Stimulated activated CD8-positive, alpha-beta memory T cell treated with anti-CD3 and anti-CD28 coated beads, Interleukin-12 subunit alpha, Interleukin-12 subunit beta, amount 100 ng/mL, for 4 hours (primary cell): ENCODE measurements around the gene WBP4.
A peak's percentile ranks its signal among the peaks of the same experiment; 100 is the strongest.

Source experiments
- DNase-seq: peaks from one replicate; pipeline ENCODE4 v3.0.0-alpha.2; 2020; ENCODE audit warnings: low read depth

WBP4 gene

DNA sequence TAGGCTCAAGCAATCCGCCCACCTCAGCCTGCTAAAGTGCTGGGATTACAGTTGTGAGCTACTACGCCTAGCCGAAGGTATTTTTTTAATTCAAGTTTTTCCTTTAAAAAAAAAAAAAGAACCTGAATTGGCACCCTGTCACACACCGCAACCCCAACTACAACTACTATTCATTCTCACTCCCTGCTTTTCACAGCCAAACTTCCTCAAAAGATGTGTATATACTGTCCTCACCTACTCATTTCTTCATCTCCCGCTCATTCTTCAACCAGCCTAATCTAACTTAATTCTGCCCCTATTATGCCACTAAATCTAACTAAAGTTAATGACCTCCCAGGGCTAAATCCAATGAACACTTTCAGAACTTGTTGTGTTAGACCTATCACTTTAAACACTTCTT, 12.7 kb upstream of the WBP4 start:
- DNase-seq, result no peak

DNA sequence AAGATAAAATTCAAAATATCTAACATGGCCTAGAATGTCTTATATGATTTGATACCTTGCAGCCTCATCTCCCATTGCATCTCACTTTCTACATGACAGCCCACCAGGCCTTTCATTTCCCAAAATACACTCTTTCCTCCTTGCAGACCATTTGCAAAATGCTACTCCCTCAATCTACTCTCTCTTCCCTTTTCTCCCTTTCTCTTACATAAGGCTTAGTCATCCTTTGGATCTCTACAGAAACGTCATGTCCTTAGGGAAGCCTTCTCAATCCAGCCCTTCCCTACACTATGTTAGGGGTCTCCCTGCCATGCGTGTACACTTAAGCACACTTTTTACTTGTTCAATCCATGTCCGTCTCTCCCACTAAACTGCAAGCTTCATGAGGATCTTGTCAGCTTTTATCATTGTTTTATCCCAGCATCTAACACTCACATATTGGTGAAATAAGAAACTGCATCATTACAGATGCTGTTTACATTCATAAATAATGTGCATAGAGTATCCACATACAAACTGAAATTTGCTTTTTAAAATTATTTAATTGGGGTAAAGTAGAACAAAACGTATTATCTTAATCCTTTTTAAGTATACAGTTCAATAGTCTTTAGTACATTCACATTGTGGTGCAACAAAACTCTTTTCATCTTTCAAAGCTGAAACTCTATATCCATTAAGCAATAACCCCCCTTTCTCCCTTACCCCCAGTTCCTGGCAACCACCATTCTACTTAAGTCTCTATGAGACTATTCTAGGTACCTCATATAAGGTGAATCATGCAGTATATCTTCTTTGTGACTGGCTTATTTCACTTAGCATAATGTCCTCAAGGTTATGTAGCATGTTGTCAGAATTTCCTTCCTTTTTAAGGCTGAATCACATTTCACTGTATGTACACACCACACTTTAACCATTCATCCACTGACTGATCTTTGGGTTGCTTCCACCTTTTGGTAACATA, 11.5 kb upstream of the WBP4 start:
- no peak for DNase-seq

DNA sequence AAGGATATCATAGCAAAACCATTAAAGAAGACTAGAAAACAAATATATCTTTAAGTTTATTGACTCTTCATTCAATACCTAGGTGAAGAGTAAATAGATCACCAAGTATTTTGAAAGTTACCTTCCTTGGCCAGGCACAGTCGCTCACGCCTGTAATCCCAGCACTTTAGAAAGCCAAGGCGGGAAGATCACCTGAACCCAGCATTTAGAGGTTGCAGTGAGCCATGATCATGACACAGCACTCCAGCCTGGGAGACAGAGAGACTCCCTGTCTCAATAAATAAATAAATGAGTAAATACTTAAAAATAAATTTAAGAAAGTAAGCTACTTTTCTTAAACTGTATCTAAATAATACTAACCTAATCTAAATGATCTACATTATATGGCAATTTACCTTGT, 8.9 kb upstream of the WBP4 start:
- DNase-seq, result no peak

DNA sequence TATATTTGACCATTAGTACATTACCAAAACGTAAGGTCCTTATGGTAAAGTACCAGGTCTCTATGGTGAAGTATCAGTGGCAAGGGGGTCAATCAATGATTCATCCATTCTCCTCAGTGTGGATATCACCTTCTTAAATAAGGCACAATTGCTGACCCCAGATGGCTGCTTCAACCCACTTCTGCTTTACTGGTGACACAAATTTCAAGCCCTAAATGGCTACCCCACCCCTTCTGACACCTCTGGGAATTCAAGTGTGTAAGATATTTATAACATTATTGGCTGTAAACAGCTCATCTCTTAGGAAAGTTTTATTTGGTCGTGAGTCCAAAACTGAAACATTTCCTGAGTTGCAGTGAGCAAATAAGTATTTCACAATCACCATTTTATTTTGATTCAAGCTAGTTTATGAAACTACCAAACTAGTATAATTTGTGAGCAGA, 7.9 kb upstream of the WBP4 start:
- no peak for DNase-seq

- no peak for DNase-seq
Observed at GRCh38 chr13:41054212-41054877, 7.0 kb upstream of the WBP4 start.

DNA sequence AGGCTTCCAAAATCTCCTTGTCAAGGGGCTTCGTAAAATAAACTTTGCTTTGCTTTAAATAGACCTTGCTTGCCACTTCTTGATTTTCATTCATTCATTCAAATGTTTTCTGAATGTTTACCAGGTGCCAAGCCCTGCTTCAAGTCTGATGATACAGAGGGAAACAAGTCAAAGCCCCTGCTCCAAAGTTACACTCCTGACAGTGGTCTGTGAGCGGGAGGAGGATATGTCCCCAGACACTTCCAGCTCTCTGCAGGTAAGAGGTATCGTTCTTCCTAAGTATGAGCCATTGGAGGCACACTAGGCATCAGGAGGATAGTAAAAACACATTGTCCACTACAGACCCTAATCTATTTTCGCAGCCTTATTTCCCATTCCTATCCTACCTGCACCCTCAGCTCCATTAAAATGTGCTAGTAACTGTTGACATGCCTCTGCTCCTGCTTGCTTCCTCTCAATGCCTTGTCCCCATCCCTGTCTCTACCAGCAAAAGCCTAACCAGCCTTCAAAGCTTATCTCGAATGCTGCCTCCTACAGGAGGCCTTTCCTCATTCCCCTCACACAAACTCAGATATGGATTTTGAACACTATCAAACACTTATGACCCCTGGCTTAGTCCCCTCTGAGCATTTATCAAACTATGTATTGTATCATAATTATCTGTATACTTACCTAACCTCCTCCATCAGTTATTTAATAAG, 6.2 kb upstream of the WBP4 start:
- no peak for DNase-seq

- DNase-seq, result no peak
Observed at GRCh38 chr13:41056194-41056593, 5.1 kb upstream of the WBP4 start.

DNA sequence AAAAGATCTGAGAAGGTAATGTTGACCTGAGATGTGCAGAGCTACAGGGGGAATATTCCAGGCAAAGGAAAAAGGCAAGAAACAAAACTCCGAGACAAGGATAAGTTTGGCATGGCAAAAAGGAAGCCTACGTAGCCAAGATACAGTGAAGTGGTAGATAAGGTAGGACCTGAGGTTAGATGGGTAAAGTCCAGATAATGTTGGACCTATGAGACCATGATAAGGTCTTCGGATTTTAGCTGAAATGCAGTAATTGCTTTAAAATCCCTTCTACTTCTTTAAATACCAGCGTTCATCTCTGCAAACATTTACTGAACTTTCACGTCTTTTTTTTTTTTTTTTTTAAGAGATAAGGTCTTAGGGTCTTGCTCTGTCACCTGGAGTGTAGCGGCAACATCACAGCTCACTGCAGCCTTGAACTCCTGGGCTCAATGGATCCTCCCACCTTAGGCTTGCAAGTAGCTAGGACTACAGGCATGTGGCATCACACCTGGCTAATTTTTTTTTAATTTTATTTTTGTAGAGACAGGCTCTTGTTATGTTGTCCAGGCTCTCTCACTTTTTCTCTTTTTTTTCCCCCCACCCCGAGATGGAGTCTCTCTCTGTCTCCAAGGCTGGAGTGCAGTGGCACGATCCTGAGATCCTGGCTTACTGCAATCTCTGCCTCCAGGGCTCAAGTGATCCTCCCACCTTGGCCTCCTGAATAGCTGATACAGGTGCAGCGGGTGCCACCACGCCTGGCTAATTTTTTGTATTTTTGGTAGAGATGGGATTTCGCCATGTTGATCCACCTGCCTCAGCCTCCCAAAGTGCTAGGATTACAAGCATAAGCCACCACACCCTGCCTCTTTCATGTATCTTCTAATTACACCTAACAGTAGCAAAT, 4.2 kb upstream of the WBP4 start:
- DNase-seq, result no peak

DNA sequence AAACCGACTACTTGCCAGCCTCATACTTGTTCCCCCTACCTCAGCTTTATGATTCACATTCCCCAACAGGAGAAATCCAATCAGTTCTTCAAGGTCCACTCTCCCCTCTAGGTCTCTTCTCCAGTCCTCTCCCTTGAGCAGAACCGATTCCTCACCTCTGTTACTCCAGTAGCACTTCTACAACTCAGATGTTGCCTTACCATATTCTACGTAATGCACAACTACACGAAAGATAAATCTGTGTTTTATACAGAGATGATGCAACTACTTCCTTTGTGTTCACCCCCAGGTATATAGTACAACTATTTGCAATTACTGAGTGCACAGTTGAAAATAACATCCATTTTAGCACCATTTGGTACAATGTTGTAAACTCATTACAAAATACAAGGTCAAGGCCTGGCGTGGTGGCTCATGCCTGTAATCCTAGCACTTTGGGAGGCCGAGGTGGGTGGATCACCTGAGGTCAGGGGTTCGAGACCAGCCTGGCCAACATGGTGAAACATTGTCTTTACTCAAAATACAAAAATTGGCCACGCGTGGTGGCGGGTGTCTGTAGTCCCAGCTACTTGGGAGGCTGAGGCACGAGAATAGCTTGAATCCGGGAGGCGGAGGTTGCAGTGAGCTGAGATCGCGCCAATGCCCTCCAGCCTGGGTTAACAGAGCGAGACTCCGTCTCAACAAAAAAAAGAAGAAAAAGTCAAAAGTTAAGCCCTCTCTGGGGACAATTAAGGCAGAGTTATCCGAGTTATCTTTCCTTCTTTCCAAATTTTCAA, 2.8 kb upstream of the WBP4 start:
- DNase-seq, result no peak

- no peak for DNase-seq
Observed at GRCh38 chr13:41059456-41060081, 1.7 kb upstream of the WBP4 start.

GRCh38 chr13:41060082-41060723, 1.1 kb upstream of the WBP4 start:
- peak; percentile 69 for DNase-seq

GRCh38 chr13:41060724-41061074, 610 bp upstream of the WBP4 start:
- DNase-seq, result peak; percentile 83

DNA sequence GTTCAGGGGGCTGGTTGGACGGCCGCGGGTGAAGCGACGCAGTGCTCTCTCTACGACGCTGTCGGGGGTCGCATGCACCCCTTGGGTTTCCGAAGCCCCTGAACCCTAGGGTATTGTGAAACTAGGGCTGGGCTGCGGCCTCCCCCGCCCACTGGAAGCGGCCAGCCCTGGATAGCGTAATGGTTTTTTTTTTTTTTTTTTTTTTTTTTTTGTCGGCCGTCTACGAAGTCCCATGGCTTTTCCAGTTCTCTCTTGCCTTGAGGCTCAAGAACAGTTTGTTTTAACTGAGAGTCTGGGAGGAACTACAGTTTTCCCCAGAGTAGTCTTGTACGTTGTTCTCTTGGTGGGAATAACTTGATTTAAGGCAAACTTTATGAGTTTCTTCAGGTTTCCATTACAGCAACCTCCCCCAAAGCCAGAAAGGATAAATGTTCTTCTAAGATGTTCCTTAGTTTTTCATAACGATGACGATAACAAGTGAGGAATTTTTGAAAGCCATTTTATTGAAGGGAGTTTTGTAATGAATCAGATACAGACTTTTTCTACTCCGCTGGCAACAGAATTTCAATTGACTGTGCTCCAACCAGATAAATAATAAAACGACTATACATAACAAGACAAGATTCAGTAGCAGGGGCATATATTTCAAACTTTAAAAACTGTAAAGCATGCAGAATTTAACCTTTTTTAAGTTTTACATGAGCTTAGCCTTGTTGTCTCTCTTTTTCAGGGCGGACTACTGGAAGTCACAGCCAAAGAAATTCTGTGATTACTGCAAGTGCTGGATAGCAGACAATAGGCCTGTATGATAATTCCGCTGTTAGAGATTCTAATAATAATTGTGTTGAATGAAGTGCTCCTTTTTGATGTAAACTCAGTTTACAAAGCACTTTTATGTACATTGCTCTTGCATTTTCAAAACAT, 867 bp downstream of the WBP4 start:
- no peak for DNase-seq

- DNase-seq, result no peak
Observed at GRCh38 chr13:41064493-41064892, 3.2 kb downstream of the WBP4 start.

- no peak for DNase-seq
Observed at GRCh38 chr13:41065078-41065477, 3.8 kb downstream of the WBP4 start.

DNA sequence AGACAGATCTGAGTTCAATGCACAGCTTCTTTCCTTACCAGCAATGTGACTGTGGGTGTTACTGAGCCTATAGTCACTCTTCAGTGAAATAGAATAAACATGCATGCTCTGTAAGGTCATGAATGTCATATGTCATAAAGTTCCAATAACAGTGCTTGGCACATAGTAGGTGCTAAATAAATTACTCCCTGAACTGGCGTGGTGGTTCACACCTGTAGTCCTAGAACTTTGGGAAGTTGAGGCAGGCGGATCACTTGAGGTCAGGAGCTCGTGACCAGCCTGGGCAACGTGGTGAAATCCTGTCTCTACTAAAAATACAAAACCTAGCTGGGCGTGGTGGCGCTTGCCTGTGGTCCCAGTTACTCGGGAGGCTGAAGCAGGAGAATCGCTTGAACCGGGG, 13.2 kb downstream of the WBP4 start:
- no peak for DNase-seq

GRCh38 chr13:41075034-41075433, 13.7 kb downstream of the WBP4 start:
- DNase-seq, result no peak

DNA sequence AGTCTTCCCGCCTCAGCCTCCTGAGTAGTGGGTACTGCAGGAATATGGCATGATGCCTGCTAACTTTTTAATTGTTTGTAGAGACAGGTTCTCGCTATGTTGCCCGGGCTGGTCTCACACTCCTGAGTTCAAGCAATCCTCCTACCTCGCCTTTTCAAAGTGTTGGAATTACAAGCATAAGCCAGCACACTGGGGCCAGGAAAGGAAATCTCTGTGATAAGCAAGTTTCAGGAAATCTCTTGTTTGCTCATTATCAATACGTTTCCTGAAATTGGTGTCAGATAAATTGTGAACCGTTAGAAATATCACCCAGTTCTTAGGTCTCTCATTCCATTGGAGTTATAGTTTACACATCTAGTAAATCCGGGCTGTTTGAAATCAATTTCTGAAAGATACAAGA, 14.2 kb downstream of the WBP4 start:
- DNase-seq, result no peak

GRCh38 chr13:41077475-41077874, 16.2 kb downstream of the WBP4 start:
- no peak for DNase-seq
